ENCODE data around the gene ZDHHC22. TPM values are rescaled to one million over a fixed set of nuclear protein-coding genes. Genes with fewer than 3 reads are reported as not detected.

Gene ZDHHC22
- total RNA-seq, 1 experiment from 2014 or later: 11.3 TPM

DNA sequence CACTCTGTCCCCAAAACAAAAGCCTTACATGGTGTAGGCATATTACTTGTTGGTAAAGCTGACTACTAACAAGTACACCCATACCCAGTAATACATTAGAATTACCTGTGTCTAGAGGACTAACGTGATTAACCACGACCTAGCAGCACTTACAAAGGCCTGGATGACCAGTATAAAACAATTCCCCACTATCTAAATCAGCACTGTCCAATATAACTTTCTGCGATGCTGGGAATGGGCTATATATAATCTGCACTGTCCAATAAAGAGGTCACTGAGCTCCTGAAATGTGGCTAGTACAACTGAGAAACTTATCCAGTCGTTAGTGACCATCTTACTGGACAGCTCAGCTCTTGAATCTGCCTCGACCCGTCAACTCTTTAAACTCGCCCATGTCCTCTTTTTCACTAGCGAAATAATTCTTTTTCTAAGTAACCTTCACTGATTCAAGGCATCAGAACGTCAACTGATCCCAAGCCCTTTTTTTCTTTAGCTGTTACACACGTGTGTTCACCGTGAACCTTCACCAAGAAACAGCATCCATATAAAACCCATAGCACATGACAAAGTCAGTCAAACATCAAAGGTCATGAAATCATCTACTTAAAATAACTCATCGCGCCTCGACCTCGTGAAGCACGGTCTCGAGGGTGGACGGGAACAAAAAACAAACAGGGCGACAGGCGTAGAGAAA is 44.4 kb downstream of the ZDHHC22 start:
- Histone ChIP-seq H3T11ph (ENCODE audit: low read length) (no peak overlapping the region), H2BK20ac (ENCODE audit: low read depth, low read length, poor library complexity, severe bottlenecking) (no peak overlapping the region), H3K9me3 (ENCODE audit: control insufficient read depth, low read depth, low read length) (no peaks in the 10 kb centered on the region), H3K4me1 (ENCODE audit: insufficient read depth, low read length) (peaks cover 2% of the 10 kb centered on the region; the same call in 1 of the 2 replicates), H3K14ac (ENCODE audit: insufficient read depth, low read length) (peak overlapping the region; percentile 70), H2BK120ac (ENCODE audit: low read depth, low read length, poor library complexity, severe bottlenecking) (no peak overlapping the region), H2BK5ac (ENCODE audit: insufficient read length, low read length) (no peak overlapping the region), H4K91ac (ENCODE audit: insufficient read length, low read depth, low read length) (no peak overlapping the region), H3K79me1 (ENCODE audit: insufficient read depth, low read depth, low read length, poor library complexity, severe bottlenecking) (no peaks in the 10 kb centered on the region), H3K27ac (ENCODE audit: insufficient read length, low read depth, low read length) (peak overlapping the region; percentile 65), H3K23ac (ENCODE audit: insufficient read length, low read depth, low read length) (no peak overlapping the region), H4K8ac (replicated peaks; ENCODE audit: insufficient read length, low read depth, low read length) (no peak overlapping the region), H2BK15ac (ENCODE audit: low read depth, low read length) (no peak overlapping the region), H3K9ac (ENCODE audit: extremely low read depth, insufficient read length, low read length) (peak overlapping the region; percentile 89), H3K79me2 (ENCODE audit: insufficient read depth, low read length) (peaks cover 5% of the 10 kb centered on the region; the same call in 1 of the 2 replicates), H4K20me1 (ENCODE audit: control insufficient read depth, insufficient read depth, insufficient read length) (no peaks in the 10 kb centered on the region), H2BK12ac (ENCODE audit: insufficient read length, low read depth, low read length) (no peak overlapping the region), H2AK5ac (ENCODE audit: insufficient read length, low read length) (peak overlapping the region; percentile 1), H3K4ac (ENCODE audit: low read depth, low read length) (no peak overlapping the region), H4K5ac (ENCODE audit: insufficient read length, low read depth, low read length) (no peak overlapping the region), H3K23me2 (ENCODE audit: insufficient read length, low read depth, low read length, poor library complexity, severe bottlenecking) (peaks cover 13% of the 10 kb centered on the region), H3K18ac (ENCODE audit: insufficient read length, low read depth, low read length) (peak overlapping the region; percentile 59), H3K56ac (ENCODE audit: insufficient read length, low read depth, low read length) (no peak overlapping the region), H3K27me3 (ENCODE audit: insufficient read depth, low read length) (no peaks in the 10 kb centered on the region), H2AFZ (ENCODE audit: low read length) (peak overlapping the region; percentile 42), H3K4me2 (ENCODE audit: insufficient read depth, insufficient read length, low read length) (peak overlapping the region; percentile 99)
- no CpG with 5 or more reads among the region's 20 CpGs for WGBS (ENCODE audit: extremely low coverage, insufficient read length, low lambda C conversion rate)
- no peak for DNase-seq
- H3K9me3 Mint-ChIP-seq: no peaks in the 10 kb centered on the region; a peak in 1 of 5 replicates
- peaks cover 41 to 53% of the 10 kb centered on the region in 2 experiments for H3K4me1 Mint-ChIP-seq
- H3K27me3 Mint-ChIP-seq (ENCODE audit: low read depth): no peaks in the 10 kb centered on the region
- peak overlapping the region; percentile 79 to 87 for H3K4me3 Mint-ChIP-seq
- peak overlapping the region; percentile 22 to 88 (median 83); a peak in 6 of 7 replicates for H3K27ac Mint-ChIP-seq
- no peaks in the 10 kb centered on the region; a peak in 1 of 7 replicates for H3K36me3 Mint-ChIP-seq (ENCODE audit: insufficient read depth in 1 of 3, low read depth in 3 of 3)
- TF ChIP-seq, protein P1, sequence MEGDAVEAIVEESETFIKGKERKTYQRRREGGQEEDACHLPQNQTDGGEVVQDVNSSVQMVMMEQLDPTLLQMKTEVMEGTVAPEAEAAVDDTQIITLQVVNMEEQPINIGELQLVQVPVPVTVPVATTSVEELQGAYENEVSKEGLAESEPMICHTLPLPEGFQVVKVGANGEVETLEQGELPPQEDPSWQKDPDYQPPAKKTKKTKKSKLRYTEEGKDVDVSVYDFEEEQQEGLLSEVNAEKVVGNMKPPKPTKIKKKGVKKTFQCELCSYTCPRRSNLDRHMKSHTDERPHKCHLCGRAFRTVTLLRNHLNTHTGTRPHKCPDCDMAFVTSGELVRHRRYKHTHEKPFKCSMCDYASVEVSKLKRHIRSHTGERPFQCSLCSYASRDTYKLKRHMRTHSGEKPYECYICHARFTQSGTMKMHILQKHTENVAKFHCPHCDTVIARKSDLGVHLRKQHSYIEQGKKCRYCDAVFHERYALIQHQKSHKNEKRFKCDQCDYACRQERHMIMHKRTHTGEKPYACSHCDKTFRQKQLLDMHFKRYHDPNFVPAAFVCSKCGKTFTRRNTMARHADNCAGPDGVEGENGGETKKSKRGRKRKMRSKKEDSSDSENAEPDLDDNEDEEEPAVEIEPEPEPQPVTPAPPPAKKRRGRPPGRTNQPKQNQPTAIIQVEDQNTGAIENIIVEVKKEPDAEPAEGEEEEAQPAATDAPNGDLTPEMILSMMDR (conservative IDR thresholded peaks at IDR 0.05): no peak

Measured in H9 (cell line).